Suprapubic skin (tissue), 3 donors: ENCODE data around the gene LYPD6B.

Experiments
- CTCF ChIP-seq, 2 donors: fragments of 200-600 bp in 1 of 2; fragments of 450-650 bp in 1 of 2; sonication (generic) in 1 of 2; IDR thresholded peaks; one replicate each; pipeline ENCODE4 v1.5.1; 2016 to 2019; ENCODE audit warnings: antibody characterized with exemption in 2 of 2, mild to moderate bottlenecking in 1 of 2, moderate library complexity in 1 of 2
- POLR2A ChIP-seq, 2 donors: fragments of 450-650 bp; IDR thresholded peaks; one replicate each; pipeline ENCODE4 v1.6.1; 2017; ENCODE audit warnings: antibody characterized with exemption in 2 of 2, mild to moderate bottlenecking in 2 of 2, moderate library complexity in 2 of 2

GRCh38 chr2:149015501-149015900 lies 23.0 kb upstream of the LYPD6B start:
- TF ChIP-seq CTCF (IDR thresholded peaks at IDR 0.05) (no peak), POLR2A (IDR thresholded peaks at IDR 0.05) (no peak)
